ENCODE data around the gene PWWP2B.

The PWWP2B gene

GRCh38 chr10:132396494-132397035 lies 435 bp upstream of the PWWP2B start:
- in situ Hi-C loops (cut with MboI; ENCODE audit: low pct_unique_long_range_greater_than_20kb, low sequenced_read_pairs, unreplicated experiment) = no loop called here
- DNase-seq (ENCODE audit: low spot score) = peak; percentile 74
- TF ChIP-seq CTCF (IDR thresholded peaks at IDR 0.05; ENCODE audit: extremely low read depth, insufficient read depth, missing control alignments) = peak; percentile 21

- in situ Hi-C loops (cut with MboI; ENCODE audit: low pct_unique_long_range_greater_than_20kb, low sequenced_read_pairs, unreplicated experiment) = no loop called here
- no peak for TF ChIP-seq CTCF (IDR thresholded peaks at IDR 0.05; ENCODE audit: extremely low read depth, insufficient read depth, missing control alignments)
- no peak for DNase-seq (ENCODE audit: low spot score)
Observed at GRCh38 chr10:132397671-132398565, 918 bp downstream of the PWWP2B start.

- in situ Hi-C loops (cut with MboI; ENCODE audit: low pct_unique_long_range_greater_than_20kb, low sequenced_read_pairs, unreplicated experiment) = no loop called here
- TF ChIP-seq CTCF (IDR thresholded peaks at IDR 0.05; ENCODE audit: extremely low read depth, insufficient read depth, missing control alignments) = no peak
- DNase-seq (ENCODE audit: low spot score) = no peak
Observed at GRCh38 chr10:132398566-132398991, 1.6 kb downstream of the PWWP2B start.

GRCh38 chr10:132399117-132400035 lies 2.4 kb downstream of the PWWP2B start:
- in situ Hi-C loops (cut with MboI; ENCODE audit: low pct_unique_long_range_greater_than_20kb, low sequenced_read_pairs, unreplicated experiment) = no loop called here
- no peak for TF ChIP-seq CTCF (IDR thresholded peaks at IDR 0.05; ENCODE audit: extremely low read depth, insufficient read depth, missing control alignments)
- no peak for DNase-seq (ENCODE audit: low spot score)

GRCh38 chr10:132400041-132400546 lies 3.1 kb downstream of the PWWP2B start:
- TF ChIP-seq CTCF (IDR thresholded peaks at IDR 0.05; ENCODE audit: extremely low read depth, insufficient read depth, missing control alignments) = no peak
- in situ Hi-C loops (cut with MboI; ENCODE audit: low pct_unique_long_range_greater_than_20kb, low sequenced_read_pairs, unreplicated experiment) = no loop called here
- no peak for DNase-seq (ENCODE audit: low spot score)

GRCh38 chr10:132400547-132401151 lies 3.6 kb downstream of the PWWP2B start:
- DNase-seq (ENCODE audit: low spot score) = no peak
- in situ Hi-C loops (cut with MboI; ENCODE audit: low pct_unique_long_range_greater_than_20kb, low sequenced_read_pairs, unreplicated experiment) = no loop called here
- no peak for TF ChIP-seq CTCF (IDR thresholded peaks at IDR 0.05; ENCODE audit: extremely low read depth, insufficient read depth, missing control alignments)

All from GM13977 (cell line).